Measurements from ENCODE around the gene PRR19.

The PRR19 gene

GRCh38 chr19:42271861-42272534, 29.9 kb upstream of the PRR19 start:
- no peak for DNase-seq

GRCh38 chr19:42272535-42272897, 29.4 kb upstream of the PRR19 start:
- DNase-seq, result no peak

GRCh38 chr19:42272989-42273406, 28.9 kb upstream of the PRR19 start:
- no peak for DNase-seq

GRCh38 chr19:42273407-42274064, 28.4 kb upstream of the PRR19 start:
- no peak for DNase-seq

- DNase-seq, result no peak
Measured at GRCh38 chr19:42274065-42274682, 27.8 kb upstream of the PRR19 start.

- DNase-seq, result no peak
Measured at GRCh38 chr19:42275103-42275502, 26.8 kb upstream of the PRR19 start.

GRCh38 chr19:42275517-42275916, 26.4 kb upstream of the PRR19 start:
- DNase-seq, result no peak

GRCh38 chr19:42276284-42276683, 25.6 kb upstream of the PRR19 start:
- no peak for DNase-seq

- no peak for DNase-seq
Measured at GRCh38 chr19:42276821-42277220, 25.1 kb upstream of the PRR19 start.

- no peak for DNase-seq
Measured at GRCh38 chr19:42277821-42278451, 24.0 kb upstream of the PRR19 start.

GRCh38 chr19:42278452-42279154, 23.3 kb upstream of the PRR19 start:
- DNase-seq, result no peak

- no peak for DNase-seq
Measured at GRCh38 chr19:42279155-42279901, 22.6 kb upstream of the PRR19 start.

GRCh38 chr19:42279902-42280814, 21.8 kb upstream of the PRR19 start:
- peak; percentile 90 for DNase-seq

GRCh38 chr19:42280815-42281145, 21.2 kb upstream of the PRR19 start:
- DNase-seq, result no peak

- DNase-seq, result no peak
Measured at GRCh38 chr19:42281146-42281826, 20.6 kb upstream of the PRR19 start.

GRCh38 chr19:42281827-42282762, 19.8 kb upstream of the PRR19 start:
- DNase-seq, result peak; percentile 32

GRCh38 chr19:42282819-42283187, 19.1 kb upstream of the PRR19 start:
- DNase-seq, result no peak

- DNase-seq, result peak; percentile 96
Measured at GRCh38 chr19:42283188-42284065, 18.5 kb upstream of the PRR19 start.

- peak; percentile 81 for DNase-seq
Measured at GRCh38 chr19:42284066-42284501, 17.8 kb upstream of the PRR19 start.

Data from NK-92 treated with Interleukin-12 subunit alpha and Interleukin-12 subunit beta, amount 100 ng/mL, for 24 hours (cell line).